Forelimb muscle (tissue), 1 donor: Measurements from ENCODE around the gene RPAIN. TPM values are rescaled to one million over a fixed set of nuclear protein-coding genes. Genes with fewer than 3 reads are reported as not detected.
A peak's percentile ranks its signal among the peaks of the same experiment; 100 is the strongest.
"Not testable (repeated sequence)": the region's sequence is repeated elsewhere in the genome, so short reads cannot be mapped to it uniquely, and the experiment has no call there.

Experiments
- DNase-seq: peaks from one replicate; pipeline ENCODE4 v3.0.0-alpha.2; 2013; ENCODE audit warnings: low read depth
- polyA plus RNA-seq: library from polyadenylated mRNA; unstranded; fragments of 120-200 nt; gene quantifications from one replicate; pipeline ENCODE4 v1.2.1, GENCODE V29; 2013; ENCODE audit not compliant: insufficient read length

RPAIN gene
- polyA plus RNA-seq, 1 donor: 50.7 TPM

- DNase-seq: no peak
Observed at GRCh38 chr17:5429191-5429887, 9.4 kb downstream of the RPAIN start.

GRCh38 chr17:5430413-5430999 is 10.5 kb downstream of the RPAIN start:
- no peak for DNase-seq

DNA sequence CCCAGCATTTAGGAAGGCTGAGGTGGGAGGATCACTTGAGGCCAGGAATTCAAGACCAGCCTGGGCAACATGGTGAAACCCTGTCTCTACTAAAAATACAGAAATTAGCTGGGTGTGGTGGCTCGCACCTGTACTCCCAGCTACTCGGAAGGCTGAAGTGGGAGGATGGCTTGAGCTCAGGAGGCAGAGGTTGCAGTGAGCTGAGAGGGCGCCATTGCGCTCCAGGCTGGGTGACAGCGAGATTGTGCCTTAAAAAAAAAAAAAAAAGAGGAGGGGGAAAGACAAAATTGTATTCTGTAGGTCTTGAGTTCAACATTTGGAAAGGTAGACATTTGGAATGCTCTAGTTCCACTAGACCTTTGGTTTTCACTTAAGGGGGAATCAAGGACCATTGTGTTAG is 11.3 kb downstream of the RPAIN start:
- DNase-seq: not testable (repeated sequence)

GRCh38 chr17:5431949-5432556 is 12.1 kb downstream of the RPAIN start:
- DNase-seq: no peak

- DNase-seq: no peak
Observed at GRCh38 chr17:5434984-5435383, 15.0 kb downstream of the RPAIN start.

DNA sequence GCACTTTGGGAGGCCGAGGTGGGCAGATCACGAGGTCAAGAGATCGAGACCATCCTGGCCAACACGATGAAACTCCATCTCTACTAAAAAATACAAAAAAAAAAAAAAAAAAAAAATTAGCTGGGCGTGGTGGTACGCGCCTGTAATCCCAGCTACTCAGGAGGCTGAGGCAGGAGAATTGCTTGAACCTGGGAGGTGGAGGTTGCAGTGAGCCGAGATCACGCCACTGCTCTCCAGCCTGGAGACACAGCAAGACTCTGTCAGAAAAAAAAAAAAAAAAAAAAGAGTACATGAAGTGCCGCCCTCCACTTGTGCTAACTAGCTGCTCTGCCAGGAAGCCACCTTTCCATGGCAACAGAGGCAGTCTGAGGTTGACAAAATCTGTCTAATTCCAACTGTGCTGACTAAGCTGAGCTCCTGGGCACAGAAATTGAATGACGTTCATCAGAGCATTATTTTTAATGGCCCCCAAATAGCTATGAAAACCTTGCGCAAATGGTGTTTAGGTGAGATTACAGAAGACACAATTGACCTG is 15.9 kb downstream of the RPAIN start:
- DNase-seq: not testable (repeated sequence)

DNA sequence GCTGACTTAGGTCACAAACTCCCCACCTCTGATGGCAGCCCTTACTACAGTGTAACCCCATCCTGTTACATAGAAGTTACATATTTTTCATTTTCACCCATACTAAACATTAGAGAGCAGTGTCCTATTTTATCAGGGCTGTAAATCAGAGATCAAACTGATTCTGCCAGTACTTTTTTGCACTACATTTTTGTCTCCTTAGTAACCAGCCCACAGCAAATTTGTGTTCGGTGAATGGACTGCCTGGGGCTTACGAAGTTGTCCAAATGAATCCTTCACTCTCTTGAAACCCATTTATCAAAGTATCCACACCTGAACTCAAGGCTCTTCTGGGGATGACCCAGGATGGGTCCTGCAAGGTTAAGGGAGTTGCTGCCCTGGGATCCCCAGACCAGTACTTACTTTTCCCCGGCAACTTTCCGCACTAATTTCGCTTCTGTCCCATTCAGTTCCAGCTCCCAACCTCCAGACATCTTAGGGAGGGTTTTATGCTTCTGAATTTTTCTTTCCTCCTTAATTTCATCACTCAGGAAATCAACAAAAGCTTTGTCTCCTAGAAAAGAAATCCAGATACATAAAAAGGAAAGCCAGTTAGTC is 17.8 kb downstream of the RPAIN start:
- DNase-seq: no peak

DNA sequence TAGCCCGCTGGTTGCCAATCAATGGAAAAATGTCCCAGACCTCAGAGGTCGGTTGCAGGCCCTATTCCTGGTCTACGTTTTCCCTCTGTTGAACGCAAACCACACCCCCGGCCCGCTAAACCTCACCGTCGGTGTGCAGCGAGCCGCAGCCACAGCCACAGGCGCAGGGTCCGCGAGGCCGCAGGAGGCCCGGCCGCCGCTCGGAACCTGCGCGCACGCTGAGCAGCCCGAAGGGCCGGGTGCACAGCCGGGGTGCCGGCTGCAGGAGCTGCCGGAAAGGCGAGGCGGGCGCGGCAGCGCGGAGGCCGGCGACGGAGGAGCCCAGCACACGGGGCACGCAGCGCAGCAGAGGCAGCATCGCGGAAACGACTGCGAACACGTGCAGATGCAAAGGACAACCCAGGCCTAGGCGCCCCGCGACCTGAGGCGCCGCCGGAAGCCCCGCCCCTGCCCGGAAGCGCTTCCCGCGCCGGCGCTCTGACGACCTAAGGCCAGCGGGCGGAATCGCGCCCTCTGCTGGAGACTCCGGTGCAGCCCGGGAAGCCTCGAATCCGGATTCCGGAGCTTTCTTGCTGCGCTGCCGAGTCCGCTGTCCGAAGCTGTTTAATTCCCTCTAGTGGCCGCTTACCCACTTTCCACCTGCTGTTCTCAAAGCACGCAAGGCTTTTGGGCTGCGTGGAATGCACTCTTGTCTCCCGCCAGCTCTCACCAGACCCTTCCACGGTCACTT is 18.9 kb downstream of the RPAIN start, which contains the start of gene C1QBP:
TSS of gene C1QBP (minus strand) at position 440 of the 730 bp plus-strand sequence. CDS start at position 358, 82 bp downstream.
- peak; percentile 74 for DNase-seq

- DNase-seq: no peak
Observed at GRCh38 chr17:5439446-5439764, 19.4 kb downstream of the RPAIN start.

DNA sequence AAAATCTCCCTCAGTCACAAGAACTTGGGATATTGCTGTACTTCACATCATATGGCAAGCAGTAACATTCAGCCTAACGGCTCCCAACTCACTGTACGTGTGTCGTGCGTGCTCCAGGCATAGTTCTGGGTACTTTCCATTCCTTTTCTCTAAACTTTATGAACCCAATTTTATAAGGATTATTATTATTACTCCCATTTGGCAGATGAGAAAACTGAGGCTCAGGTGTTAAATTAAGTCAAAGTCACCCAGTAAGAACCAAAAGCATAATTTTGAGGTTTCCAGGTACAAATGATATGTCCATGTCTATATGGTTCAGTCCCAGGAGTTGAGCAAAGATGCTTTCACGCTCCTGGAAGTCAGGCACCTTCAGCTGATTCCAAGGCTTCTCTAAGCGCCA is 23.7 kb downstream of the RPAIN start:
- no peak for DNase-seq

GRCh38 chr17:5444209-5444608 is 24.2 kb downstream of the RPAIN start:
- DNase-seq: no peak

DNA sequence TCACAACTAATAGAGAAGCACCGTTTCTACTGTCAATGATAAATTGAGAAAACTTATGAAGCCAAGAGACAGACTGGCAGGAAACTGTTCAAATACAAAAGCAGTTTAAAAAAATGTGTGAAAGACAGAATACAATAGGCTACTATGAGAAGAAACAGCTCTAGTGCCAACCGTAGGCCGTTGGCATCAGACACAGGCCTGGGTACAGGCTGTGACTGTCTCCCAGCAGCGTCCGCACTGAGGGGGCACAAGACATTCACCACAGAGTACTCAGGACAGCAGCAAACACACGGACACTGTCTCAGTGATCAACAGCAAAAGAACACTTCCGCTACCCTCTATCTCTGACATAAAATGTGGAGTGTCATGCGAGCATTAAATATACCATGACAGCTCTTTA is 26.8 kb downstream of the RPAIN start:
- DNase-seq: no peak

- no peak for DNase-seq
Observed at GRCh38 chr17:5464717-5465507, 44.9 kb downstream of the RPAIN start.

DNA sequence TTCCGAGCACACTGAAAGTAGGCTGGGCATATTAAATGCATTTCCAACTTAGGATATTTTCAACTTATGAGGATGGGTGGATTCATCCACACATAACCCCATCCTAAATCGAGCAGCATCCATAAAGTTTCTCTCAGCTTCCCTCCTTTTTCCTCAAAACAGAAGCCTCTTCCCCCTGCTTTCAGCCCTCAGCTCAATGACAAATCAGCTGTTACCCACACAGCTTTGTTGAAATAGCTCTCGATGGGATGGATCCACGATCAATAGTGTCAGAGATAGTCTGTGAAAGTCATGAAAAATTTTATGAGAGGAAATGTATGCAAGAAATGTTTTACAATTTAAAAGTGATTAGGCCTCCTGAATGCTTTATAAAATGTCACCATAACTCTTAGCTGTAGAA is 46.3 kb downstream of the RPAIN start:
- DNase-seq: no peak

DNA sequence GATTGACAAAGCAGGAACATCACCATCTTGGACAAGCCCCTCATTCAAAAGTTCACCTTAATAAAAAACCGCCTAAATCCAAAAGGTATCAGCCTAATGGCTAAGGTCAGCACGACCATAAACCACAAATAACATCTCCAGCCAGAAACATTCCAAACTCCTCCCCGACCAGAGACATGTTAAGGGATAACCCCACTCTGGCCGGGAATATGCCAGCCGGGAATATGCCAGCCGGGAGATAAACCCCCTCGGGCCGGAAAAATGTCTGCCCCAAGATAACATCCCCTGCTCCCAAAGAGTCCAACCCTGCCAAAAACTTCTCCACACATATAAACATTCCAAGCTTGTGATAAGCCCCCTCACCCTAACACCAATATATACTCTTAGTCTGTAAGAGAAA is 47.4 kb downstream of the RPAIN start:
- no peak for DNase-seq

GRCh38 chr17:5468075-5468473 is 48.1 kb downstream of the RPAIN start:
- no peak for DNase-seq

DNA sequence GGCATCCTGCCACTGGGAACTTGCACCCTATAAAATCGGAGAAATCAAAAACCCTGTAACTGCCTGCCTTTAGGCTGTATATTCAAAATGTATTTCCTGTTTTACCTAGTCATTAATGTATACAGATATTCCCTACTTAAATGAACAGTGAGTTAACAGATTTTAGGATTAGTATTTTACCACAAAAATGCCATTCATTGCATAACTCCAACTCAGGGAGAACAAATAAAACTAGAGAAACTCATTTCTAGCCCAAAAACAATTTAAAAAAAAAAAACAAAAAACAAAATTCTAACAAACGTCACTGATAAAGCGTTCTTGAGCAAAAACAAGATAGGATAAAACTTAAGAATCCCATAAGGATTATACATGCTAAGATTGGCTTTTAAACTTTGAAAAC is 52.5 kb downstream of the RPAIN start:
- DNase-seq: no peak

- DNase-seq: no peak
Observed at GRCh38 chr17:5473906-5474305, 53.9 kb downstream of the RPAIN start.

DNA sequence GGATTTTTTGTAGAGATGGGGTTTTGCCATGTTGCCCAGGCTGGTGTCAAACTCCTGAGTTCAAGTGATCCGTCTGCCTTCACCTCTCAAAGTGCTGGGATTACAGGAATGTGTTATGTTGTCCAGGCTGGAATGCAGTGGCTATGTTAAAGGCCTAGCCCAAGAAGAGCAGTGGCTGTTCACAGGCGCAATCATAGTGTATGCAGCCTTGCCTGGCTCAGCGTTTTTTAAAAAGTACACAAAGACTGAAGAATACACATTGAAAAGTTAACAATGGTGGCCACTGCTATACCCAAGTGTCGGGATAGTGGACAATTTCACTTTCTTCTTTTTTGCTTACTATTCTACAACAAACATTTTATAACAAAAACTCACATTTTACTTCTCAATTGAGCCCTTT is 59.0 kb downstream of the RPAIN start:
- no peak for DNase-seq

- no peak for DNase-seq
Observed at GRCh38 chr17:5480962-5481361, 61.0 kb downstream of the RPAIN start.

GRCh38 chr17:5481451-5481850 is 61.5 kb downstream of the RPAIN start:
- DNase-seq: no peak
